ENCODE results near the gene WNT7B. TPM values are rescaled to one million over a fixed set of nuclear protein-coding genes. Genes with fewer than 3 reads are reported as not detected.

WNT7B gene
- total RNA-seq, 2 experiments from 2014 or later, result not detected

DNA sequence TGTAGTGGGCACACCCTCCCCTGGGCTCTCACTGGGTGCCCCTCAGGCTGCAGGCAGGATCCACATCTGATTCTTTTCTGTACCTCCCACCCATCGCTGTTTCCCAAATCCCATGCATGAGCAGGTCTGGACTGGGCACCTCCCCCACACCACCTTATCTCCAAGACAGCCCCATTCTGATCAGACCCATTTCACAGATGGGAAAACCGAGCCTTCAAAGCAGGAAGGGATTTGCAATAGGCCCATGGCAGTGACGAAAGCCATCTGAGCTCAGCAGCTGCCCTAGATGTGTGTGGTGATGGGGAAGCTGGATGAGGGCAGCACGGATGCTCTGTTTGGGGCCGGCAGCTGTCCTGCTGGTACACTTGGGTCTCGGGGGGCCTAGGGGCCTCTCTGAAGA lies 41.4 kb downstream of the WNT7B start:
- CTCF ChIA-PET, result no interaction called here
- ATAC-seq (no peak), DNase-seq (no peak)
- H3K4me1 Mint-ChIP-seq (ENCODE audit: low read depth), result no peaks in the 10 kb centered on the region
- H3K9me3 Mint-ChIP-seq (ENCODE audit: insufficient read depth), result no peaks in the 10 kb centered on the region
- no peak overlapping the region for H3K27ac Mint-ChIP-seq
- H3K4me3 Mint-ChIP-seq, result no peak overlapping the region
- H3K27me3 Mint-ChIP-seq (ENCODE audit: low read depth), result peaks cover 2% of the 10 kb centered on the region
- POLR2A ChIA-PET, result no interaction called here
- no peaks in the 10 kb centered on the region for H3K36me3 Mint-ChIP-seq (ENCODE audit: low read depth)

DNA sequence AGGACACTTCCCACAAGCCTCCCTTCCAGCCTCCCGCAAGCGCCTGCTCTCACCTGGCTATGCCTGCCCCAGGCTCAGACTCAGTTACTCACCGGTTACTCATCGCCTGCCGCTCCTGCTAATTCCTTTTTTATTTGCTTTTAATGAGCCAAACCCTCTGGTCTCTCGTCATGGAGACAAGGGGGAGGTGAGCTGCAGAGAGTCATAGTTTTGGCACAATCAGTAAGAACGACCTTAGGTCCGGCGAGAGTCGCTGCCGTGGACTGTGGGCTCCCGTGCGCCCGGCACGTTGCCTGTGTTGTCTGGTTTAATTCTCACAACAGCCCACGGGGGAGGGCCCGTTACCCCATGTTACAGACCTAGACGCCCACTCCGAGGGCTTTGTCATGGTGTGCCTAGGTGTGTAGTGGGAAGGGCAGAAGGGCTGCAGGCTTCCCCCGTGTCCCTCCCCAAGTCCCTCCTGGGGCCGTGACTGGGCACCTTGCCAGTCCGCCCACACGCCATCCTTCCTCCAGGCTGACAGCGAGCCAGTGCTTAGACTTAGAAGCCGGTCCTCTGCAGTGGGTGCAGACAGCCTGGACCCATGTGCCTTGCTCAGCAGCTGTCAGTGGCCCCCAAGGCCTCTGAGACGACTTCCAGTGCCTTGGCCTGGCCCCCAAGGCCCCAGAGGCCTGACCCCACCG lies 42.2 kb downstream of the WNT7B start:
- Mint-ChIP-seq H3K27me3 (ENCODE audit: low read depth) (peaks cover 3% of the 10 kb centered on the region), H3K4me3 (no peak overlapping the region), H3K27ac (no peak overlapping the region), H3K9me3 (ENCODE audit: insufficient read depth) (no peaks in the 10 kb centered on the region), H3K4me1 (ENCODE audit: low read depth) (no peaks in the 10 kb centered on the region), H3K36me3 (ENCODE audit: low read depth) (no peaks in the 10 kb centered on the region)
- CTCF ChIA-PET, result no interaction called here
- no peak for ATAC-seq
- no peak for DNase-seq
- POLR2A ChIA-PET, result no interaction called here

DNA sequence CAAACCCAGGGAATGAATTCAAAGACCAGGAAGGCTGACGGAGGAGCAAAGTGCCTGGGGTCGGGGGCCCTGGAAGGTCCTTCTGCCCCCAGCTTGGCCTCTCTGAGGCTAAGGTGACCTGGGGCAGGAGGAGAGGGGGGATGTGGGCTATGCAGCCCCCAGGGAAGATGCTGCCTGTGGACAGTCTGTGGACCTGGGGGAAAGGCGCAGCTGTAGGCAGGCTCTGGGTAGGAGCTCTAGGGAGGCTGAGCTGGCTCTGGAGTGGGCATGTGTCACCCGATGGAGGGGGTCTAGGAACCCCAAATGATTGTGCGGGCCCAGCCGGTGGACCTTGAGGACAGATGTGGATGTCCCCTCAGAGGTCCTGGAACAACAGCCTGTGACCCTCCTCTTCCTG lies 42.8 kb downstream of the WNT7B start:
- ChIA-PET POLR2A (no interaction called here), CTCF (no interaction called here)
- H3K4me3 Mint-ChIP-seq, result no peak overlapping the region
- no peaks in the 10 kb centered on the region for H3K4me1 Mint-ChIP-seq (ENCODE audit: low read depth)
- DNase-seq (no peak), ATAC-seq (no peak)
- H3K27me3 Mint-ChIP-seq (ENCODE audit: low read depth), result peaks cover 5% of the 10 kb centered on the region
- H3K27ac Mint-ChIP-seq, result no peak overlapping the region
- H3K9me3 Mint-ChIP-seq (ENCODE audit: insufficient read depth), result no peaks in the 10 kb centered on the region
- H3K36me3 Mint-ChIP-seq (ENCODE audit: low read depth), result no peaks in the 10 kb centered on the region

DNA sequence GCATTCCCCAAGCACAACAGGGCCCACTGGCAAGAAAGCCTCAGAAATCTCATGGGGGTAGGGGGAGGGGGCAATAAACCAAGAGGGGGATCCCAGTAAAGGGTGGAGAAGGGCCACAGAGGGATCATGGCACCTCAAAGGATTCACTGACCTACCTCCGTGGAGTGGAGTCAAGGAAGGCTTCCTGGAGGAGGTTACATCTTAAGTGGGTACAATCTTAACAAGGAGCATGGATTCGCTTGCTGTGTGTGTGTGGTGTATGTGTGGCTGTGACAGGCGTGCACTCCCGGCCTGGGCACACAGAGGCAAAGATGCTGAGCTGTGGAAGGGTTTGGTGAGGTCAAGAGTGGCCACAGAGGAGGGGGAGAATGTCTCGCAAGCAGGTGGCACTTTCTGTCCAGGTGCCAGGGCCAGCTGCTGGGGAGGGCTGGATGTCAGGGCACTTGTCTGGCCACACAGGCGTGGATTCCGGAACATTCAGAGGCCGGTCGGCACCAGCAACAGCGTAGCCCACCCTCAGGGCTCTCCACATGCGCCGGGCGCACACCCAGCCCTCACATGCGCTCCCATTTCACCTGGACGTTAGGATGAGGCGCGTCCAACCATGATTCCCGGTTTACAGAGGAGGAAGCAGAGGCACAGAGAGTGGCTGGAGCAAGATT lies 43.3 kb downstream of the WNT7B start:
- H3K27ac Mint-ChIP-seq, result no peak overlapping the region
- POLR2A ChIA-PET, result no interaction called here
- CTCF ChIA-PET, result no interaction called here
- H3K9me3 Mint-ChIP-seq (ENCODE audit: insufficient read depth), result no peaks in the 10 kb centered on the region
- no peak overlapping the region for H3K4me3 Mint-ChIP-seq
- peaks cover 5% of the 10 kb centered on the region for H3K27me3 Mint-ChIP-seq (ENCODE audit: low read depth)
- no peaks in the 10 kb centered on the region for H3K36me3 Mint-ChIP-seq (ENCODE audit: low read depth)
- no peak for ATAC-seq
- no peaks in the 10 kb centered on the region for H3K4me1 Mint-ChIP-seq (ENCODE audit: low read depth)
- DNase-seq, result no peak

DNA sequence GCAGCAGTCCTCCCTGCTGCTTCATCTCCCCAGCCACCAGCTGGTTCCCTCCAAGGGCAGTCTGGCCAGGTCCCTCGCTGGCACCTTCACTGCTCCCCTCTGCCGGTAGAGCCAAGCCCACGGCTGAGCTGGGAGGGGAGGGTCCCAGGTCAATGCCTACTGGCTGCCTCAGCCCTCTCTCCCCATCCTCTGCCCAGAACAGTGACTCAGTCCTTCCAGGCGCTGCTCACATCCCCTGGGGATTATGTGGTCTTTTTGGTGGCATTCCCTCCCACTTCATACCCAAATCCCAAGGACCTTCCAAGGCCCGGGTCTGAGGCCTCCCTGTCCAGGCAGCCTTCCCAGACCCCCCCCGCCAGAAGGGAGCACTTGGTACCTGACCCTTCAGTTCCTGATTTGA lies 44.9 kb downstream of the WNT7B start:
- Mint-ChIP-seq H3K27ac (no peak overlapping the region), H3K4me1 (ENCODE audit: low read depth) (no peaks in the 10 kb centered on the region), H3K27me3 (ENCODE audit: low read depth) (peaks cover 5% of the 10 kb centered on the region), H3K9me3 (ENCODE audit: insufficient read depth) (no peaks in the 10 kb centered on the region), H3K36me3 (ENCODE audit: low read depth) (no peaks in the 10 kb centered on the region), H3K4me3 (no peak overlapping the region)
- ATAC-seq (no peak), DNase-seq (no peak)
- CTCF ChIA-PET, result no interaction called here
- POLR2A ChIA-PET, result interaction anchor here (0.7 kb wide), 1 partner anchor 11 kb away, joined by 3 read pairs; no protein-coding TSS in a partner anchor

DNA sequence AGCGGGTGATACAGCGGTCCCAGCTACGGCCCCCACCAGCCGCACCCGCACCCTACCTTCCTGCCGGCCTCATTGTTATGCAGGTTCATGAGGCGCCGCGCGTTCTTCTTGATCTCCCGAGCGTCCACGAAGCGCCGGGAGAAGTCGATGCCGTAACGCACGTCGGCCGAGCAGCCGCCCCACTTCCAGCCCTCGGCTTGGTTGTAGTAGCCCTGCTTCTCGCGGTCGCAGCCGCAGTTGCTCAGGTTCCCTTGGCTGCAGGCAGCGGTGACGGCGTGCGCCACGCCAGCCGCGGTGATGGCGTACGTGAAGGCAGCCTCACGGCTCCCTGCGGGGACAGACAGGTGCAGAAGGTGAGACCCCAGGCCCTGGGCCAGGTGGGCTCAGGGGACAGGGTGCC lies 45.9 kb downstream of the WNT7B start:
- Mint-ChIP-seq H3K4me3 (no peak overlapping the region), H3K9me3 (ENCODE audit: insufficient read depth) (no peaks in the 10 kb centered on the region), H3K27me3 (ENCODE audit: low read depth) (peaks cover 5% of the 10 kb centered on the region), H3K27ac (no peak overlapping the region), H3K4me1 (ENCODE audit: low read depth) (no peaks in the 10 kb centered on the region), H3K36me3 (ENCODE audit: low read depth) (no peaks in the 10 kb centered on the region)
- DNase-seq, result no peak
- no peak for ATAC-seq
- CTCF ChIA-PET, result no interaction called here
- POLR2A ChIA-PET, result no interaction called here

DNA sequence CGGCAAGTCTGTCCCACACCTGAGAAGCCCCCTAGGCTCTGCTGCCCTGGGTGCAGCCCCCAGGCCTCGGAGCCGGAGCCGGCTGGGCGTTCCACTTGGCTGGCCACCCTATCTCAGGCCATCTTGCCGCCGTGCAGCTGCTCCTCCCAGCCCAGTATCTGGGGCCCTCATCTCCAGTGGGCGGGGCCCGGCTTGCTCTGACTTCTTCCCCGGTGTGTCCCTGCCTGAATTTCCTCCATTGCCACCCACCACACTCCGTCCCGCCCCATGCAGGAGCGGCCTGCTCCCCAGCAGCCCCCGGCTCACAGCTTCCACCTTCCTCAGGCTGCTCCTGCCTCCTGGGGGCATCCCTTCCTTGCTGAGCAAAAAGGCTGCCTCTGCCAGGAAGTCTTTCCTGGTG lies 46.6 kb downstream of the WNT7B start:
- H3K27ac Mint-ChIP-seq, result no peak overlapping the region
- no peaks in the 10 kb centered on the region for H3K36me3 Mint-ChIP-seq (ENCODE audit: low read depth)
- CTCF ChIA-PET, result no interaction called here
- no peaks in the 10 kb centered on the region for H3K9me3 Mint-ChIP-seq (ENCODE audit: insufficient read depth)
- H3K4me1 Mint-ChIP-seq (ENCODE audit: low read depth), result no peaks in the 10 kb centered on the region
- ATAC-seq, result no peak
- peaks cover 5% of the 10 kb centered on the region for H3K27me3 Mint-ChIP-seq (ENCODE audit: low read depth)
- no peak for DNase-seq
- POLR2A ChIA-PET, result no interaction called here
- H3K4me3 Mint-ChIP-seq, result no peak overlapping the region

DNA sequence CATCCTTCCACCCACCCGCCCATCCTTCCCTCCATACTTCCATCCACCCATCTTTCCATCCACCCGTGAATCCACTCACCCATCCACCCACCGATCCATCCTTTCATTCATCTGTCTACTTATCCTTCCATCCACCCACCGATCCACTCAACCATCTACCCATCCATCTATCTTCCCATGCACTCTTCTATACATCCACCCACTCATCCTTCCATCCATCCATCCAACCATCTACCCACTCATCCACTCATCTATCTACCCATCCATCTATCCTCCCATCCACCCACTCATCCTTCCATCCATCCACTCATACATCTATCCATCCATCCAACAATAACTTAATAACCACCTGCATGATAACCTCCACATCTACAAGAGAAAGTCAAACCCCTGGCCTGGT lies 47.3 kb downstream of the WNT7B start:
- DNase-seq, result no peak
- no peak overlapping the region for H3K27ac Mint-ChIP-seq
- H3K36me3 Mint-ChIP-seq (ENCODE audit: low read depth), result no peaks in the 10 kb centered on the region
- no peak overlapping the region for H3K4me3 Mint-ChIP-seq
- peaks cover 5% of the 10 kb centered on the region for H3K27me3 Mint-ChIP-seq (ENCODE audit: low read depth)
- H3K9me3 Mint-ChIP-seq (ENCODE audit: insufficient read depth), result no peaks in the 10 kb centered on the region
- H3K4me1 Mint-ChIP-seq (ENCODE audit: low read depth), result no peaks in the 10 kb centered on the region
- ChIA-PET CTCF (no interaction called here), POLR2A (no interaction called here)
- no peak for ATAC-seq

DNA sequence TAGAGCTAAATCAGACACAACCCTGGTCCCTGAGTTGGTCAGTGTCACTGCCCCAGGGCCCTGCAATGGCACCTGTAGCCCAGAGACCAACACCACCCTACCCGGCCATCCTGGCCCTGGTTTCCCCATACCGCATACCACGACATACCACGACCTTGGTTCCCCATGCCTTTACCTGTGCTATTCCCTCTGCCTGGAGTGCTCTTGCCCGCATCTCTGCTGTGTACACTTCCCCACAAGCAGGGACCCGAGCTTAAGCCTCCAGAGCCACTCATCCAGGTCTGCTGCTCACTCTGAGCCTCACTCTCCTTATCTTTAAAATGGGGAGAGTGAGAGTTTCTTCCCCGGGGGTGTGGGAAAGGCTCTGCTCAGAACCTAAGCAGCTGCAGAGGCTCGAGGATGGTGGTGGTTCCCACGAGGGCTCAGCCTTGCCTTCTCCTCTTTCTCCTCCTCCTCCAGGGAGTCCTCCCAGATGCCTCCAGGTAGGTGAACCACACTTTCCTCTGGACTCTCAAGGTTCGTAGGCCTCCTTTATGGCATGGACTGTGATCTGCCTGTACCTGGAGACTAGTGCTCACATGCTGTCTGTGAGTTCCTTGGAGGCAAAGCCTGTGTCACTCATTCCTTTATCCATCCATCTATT lies 48.1 kb downstream of the WNT7B start:
- no peak for DNase-seq
- Mint-ChIP-seq H3K4me1 (ENCODE audit: low read depth) (no peaks in the 10 kb centered on the region), H3K27me3 (ENCODE audit: low read depth) (peaks cover 5% of the 10 kb centered on the region), H3K36me3 (ENCODE audit: low read depth) (no peaks in the 10 kb centered on the region), H3K4me3 (no peak overlapping the region), H3K9me3 (ENCODE audit: insufficient read depth) (no peaks in the 10 kb centered on the region), H3K27ac (no peak overlapping the region)
- ChIA-PET POLR2A (no interaction called here), CTCF (no interaction called here)
- ATAC-seq, result no peak

DNA sequence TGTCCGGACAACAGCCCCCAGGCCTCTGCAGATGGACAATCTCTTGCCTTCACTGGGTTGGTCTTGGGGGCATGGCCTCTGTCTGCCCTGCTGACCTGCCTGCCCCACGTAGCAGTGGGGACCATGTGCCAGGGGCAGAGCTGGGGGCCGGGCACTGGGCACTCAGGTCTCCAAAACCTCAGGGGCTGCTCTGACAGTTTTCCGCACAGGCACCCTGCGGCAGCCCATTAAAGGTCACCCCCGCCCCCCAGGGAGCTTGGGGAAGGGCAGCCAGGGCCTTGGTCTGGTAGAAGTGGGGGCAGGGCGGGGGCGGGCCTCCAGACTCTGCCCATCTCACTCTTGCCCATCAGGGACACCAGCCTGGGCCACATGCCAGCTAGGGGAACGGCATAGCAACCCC lies 49.9 kb downstream of the WNT7B start:
- ATAC-seq (no peak), DNase-seq (no peak)
- H3K4me3 Mint-ChIP-seq, result no peak overlapping the region
- H3K4me1 Mint-ChIP-seq (ENCODE audit: low read depth), result no peaks in the 10 kb centered on the region
- ChIA-PET CTCF (no interaction called here), POLR2A (no interaction called here)
- H3K27ac Mint-ChIP-seq, result no peak overlapping the region
- no peaks in the 10 kb centered on the region for H3K36me3 Mint-ChIP-seq (ENCODE audit: low read depth)
- H3K9me3 Mint-ChIP-seq (ENCODE audit: insufficient read depth), result no peaks in the 10 kb centered on the region
- peaks cover 3% of the 10 kb centered on the region for H3K27me3 Mint-ChIP-seq (ENCODE audit: low read depth)

DNA sequence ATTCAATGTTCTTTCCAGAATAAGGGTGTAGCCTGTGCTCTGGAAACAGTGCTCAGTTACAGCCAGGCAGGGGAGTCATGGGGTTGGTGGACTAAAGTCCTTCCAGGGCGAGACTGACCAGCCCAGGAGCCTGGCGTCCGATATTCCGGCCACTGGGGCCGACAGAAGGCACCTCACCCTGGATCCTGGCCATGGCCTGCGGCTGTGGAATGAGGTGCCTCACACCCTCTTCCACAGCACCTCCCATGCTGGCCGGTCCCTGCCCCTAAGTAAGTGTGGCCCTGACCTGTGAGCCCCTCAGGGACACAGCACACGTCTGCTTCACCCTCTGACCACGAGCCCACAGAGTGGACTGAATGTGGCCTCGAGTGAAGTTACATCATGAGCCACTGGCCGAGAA lies 50.5 kb downstream of the WNT7B start:
- no peaks in the 10 kb centered on the region for H3K36me3 Mint-ChIP-seq (ENCODE audit: low read depth)
- no peak for ATAC-seq
- H3K9me3 Mint-ChIP-seq (ENCODE audit: insufficient read depth), result no peaks in the 10 kb centered on the region
- no peak overlapping the region for H3K4me3 Mint-ChIP-seq
- H3K27ac Mint-ChIP-seq, result no peak overlapping the region
- no peak for DNase-seq
- CTCF ChIA-PET, result no interaction called here
- H3K27me3 Mint-ChIP-seq (ENCODE audit: low read depth), result peaks cover 3% of the 10 kb centered on the region
- POLR2A ChIA-PET, result no interaction called here
- no peaks in the 10 kb centered on the region for H3K4me1 Mint-ChIP-seq (ENCODE audit: low read depth)

DNA sequence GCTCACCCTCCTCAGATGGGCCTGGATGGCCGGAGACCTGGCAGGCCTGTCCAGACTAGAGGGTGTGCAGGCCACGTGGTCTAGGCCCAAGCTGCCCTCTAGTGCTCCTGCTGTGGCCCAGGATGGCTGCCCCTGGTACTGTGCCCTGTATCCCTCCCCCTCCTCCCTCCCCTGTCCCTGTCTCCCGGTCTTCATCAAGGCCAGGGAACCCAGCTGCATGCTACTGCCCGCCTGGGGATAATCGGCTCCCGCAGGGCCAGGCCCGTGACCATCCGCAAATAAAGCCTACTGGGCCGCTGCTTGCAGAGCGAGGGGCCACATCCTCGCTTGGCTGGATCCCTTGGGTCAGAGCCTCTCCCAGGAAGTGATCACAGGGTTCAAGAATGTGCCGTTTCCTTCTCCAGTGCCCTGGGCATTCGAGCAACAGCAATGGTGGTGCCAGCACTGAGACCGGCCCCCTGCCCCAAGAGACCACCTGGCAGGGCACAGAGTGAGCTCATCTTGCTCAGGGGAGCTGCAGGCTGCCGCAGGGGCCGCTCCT lies 51.1 kb downstream of the WNT7B start:
- Mint-ChIP-seq H3K36me3 (ENCODE audit: low read depth) (no peaks in the 10 kb centered on the region), H3K27me3 (ENCODE audit: low read depth) (peaks cover 3% of the 10 kb centered on the region), H3K27ac (no peak overlapping the region), H3K4me1 (ENCODE audit: low read depth) (no peaks in the 10 kb centered on the region), H3K9me3 (ENCODE audit: insufficient read depth) (no peaks in the 10 kb centered on the region), H3K4me3 (no peak overlapping the region)
- POLR2A ChIA-PET, result no interaction called here
- CTCF ChIA-PET, result no interaction called here
- no peak for ATAC-seq
- no peak for DNase-seq

All from activated CD8-positive, alpha-beta T cell treated with anti-CD3 and anti-CD28 coated beads, Interleukin-2, amount 10 ng/mL, durations not matched to agents 7 days and 5 days (primary cell).